GM10266 (cell line): Measurements from ENCODE around the gene ZC3H12A.

Source experiments
- DNase-seq: peaks from one replicate; pipeline ENCODE4 v3.0.0; 2012; ENCODE audit errors: extremely low spot score
- TF ChIP-seq, protein P1 (sequence below): IDR thresholded peaks from 2 replicates; pipeline ENCODE4 v1.5.1; 2012; ENCODE audit warnings: mild to moderate bottlenecking, low read depth; ENCODE audit not compliant: control insufficient read depth, insufficient read depth; ENCODE audit errors: missing control alignments

ZC3H12A gene

DNA sequence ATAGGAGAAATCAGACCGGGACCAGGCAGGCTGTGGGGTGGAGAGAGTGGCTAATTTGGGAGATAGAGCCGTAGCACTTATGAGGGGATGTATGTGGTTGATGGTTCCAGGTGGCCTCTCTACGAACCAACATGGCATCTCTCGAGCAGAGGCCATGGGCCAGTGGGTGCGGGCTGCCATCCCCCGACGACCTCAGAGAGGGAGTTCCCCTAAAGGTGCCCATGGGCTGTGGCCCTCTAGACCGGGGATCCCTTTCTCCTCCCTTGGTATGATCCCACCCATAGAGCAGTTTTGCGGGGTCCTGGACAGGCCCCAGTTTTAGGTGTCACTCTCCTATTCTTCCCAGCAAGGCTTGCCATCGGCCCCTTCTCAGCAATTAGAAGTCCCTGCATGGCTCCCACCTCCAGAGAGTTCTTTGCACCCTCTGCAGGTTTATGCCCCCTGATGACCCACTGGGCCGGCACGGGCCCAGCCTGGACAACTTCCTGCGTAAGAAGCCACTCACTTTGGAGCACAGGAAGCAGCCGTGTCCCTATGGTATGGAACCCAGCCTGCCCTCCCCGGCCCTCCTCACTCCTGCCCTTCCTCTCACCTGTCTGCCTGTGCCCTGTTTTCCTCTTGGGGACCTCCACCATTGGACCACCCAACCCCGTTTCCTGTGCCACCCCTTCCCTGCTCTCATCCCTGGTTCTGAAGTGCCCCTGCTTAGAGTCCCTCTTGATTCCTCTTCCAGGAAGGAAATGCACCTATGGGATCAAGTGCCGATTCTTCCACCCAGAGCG lies 7.8 kb downstream of the ZC3H12A start:
- no peak for DNase-seq
- TF ChIP-seq, protein P1, sequence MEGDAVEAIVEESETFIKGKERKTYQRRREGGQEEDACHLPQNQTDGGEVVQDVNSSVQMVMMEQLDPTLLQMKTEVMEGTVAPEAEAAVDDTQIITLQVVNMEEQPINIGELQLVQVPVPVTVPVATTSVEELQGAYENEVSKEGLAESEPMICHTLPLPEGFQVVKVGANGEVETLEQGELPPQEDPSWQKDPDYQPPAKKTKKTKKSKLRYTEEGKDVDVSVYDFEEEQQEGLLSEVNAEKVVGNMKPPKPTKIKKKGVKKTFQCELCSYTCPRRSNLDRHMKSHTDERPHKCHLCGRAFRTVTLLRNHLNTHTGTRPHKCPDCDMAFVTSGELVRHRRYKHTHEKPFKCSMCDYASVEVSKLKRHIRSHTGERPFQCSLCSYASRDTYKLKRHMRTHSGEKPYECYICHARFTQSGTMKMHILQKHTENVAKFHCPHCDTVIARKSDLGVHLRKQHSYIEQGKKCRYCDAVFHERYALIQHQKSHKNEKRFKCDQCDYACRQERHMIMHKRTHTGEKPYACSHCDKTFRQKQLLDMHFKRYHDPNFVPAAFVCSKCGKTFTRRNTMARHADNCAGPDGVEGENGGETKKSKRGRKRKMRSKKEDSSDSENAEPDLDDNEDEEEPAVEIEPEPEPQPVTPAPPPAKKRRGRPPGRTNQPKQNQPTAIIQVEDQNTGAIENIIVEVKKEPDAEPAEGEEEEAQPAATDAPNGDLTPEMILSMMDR: no peak

DNA sequence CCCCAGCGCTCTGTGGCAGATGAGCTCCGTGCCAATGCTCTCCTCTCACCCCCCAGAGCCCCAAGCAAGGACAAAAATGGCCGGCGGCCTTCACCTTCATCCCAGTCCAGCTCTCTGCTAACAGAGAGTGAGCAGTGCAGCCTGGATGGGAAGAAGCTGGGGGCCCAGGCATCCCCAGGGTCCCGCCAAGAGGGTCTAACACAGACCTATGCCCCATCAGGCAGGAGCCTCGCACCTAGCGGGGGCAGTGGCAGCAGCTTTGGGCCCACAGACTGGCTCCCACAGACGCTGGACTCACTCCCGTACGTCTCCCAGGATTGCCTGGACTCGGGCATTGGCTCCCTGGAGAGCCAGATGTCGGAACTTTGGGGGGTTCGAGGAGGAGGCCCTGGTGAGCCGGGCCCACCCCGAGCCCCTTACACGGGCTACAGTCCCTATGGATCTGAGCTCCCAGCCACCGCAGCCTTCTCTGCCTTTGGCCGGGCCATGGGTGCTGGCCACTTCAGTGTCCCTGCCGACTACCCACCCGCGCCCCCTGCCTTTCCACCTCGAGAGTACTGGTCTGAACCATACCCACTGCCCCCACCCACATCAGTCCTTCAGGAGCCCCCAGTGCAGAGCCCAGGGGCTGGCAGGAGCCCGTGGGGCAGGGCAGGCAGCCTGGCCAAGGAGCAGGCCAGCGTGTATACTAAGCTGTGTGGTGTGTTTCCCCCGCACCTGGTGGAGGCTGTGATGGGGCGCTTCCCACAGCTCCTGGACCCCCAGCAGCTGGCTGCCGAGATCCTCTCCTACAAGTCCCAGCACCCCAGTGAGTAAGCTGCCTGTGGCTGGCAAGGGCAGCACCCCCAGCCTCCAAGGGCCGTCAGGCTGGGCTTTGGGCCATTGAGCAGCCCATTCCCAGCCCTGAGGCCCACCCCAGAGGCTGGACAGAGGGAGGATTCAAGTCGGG lies 8.7 kb downstream of the ZC3H12A start:
- TF ChIP-seq, protein P1: no peak
- no peak for DNase-seq

DNA sequence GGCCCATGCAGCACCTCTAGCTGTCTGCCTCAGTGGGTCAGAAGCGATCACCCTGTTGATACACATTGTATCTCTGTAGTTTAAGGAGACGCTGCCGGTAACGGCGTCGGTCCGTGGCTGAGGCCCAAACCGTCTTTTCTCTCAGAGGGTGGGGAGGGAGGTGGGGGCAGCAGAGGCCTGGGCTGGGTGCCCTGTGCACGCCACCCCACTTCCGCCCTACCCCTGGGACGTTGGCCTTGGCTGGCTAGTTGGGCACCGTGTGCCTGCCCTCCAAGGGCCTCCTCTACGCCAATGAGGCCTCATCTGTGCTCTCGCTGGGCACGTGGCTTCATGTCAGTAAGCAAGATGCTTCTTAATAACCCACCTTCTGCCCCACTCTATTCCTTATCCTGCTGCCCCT lies 9.4 kb downstream of the ZC3H12A start:
- no peak for DNase-seq
- TF ChIP-seq, protein P1: no peak

DNA sequence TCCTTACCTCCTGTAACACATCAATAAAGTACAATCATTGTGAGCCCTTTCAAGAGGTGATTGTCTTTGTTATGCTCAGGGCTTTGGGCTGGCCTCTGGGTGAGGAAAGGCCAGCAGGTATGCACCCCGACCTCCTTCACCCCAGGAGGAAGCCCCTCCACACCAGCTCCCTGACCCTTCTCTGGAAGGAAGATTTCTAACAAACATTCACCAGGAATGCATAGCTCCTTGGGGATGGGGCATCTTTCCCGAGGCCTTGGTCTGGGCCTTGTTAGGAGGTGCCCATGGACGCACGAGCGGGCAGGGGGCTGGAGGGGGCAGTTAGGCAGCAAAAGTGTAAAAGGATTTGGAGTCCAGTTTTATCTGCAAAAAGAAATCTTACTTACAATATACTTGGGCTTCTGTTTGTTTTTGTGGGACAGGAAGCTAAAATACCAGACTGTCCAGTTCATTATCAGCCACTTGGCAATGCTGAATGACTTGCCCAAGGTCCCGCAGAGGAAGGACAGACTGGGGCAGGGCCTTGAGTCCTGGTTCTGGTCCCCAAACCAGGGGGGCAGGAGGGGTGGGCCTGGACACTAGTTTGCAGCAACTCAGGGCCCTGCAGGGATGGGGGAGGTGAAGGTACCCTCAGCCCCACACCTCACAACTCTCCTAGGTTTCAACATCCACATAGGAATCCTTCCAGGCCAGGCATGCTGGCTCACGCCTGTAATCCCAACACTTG lies 10.1 kb downstream of the ZC3H12A start:
- no peak for DNase-seq
- TF ChIP-seq, protein P1: no peak

DNA sequence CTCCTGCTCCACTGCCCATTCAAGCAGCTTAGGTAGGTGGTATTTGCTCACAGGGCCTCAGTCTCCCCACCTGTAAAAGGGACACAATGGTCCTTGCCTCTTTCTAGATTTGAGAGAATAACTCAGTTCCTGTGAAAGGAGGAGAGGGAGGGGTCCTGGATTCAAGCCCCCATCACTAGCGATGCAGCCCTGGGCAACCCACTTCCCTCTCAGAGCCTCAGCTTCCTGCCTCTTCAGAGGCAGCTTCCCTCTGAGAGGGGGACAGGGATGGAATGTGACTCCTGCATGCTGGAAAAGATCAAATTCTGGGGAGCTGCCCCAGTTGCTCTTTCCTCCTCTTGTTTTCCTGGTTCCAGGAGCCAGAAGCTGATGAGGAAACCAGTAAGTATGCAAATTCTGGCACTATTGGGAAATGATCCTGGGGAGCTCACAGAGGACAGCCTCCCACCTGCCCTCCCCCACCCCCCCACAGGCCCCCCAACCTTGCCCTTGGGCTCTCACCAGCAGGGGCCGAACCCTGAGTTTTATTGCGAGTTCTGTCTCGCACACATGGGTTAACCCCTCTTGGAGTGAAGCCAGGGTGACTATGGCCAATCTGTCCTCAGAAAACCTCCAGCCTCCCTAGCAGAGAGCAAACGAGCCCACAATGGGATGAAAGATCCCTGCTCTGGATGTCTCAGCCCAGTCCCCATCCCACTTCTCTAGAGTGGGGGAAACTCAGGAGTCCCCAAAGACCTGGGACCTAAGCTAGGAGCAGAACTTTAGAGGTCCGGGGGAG lies 11.7 kb downstream of the ZC3H12A start:
- DNase-seq: no peak
- TF ChIP-seq, protein P1: no peak
